ENCODE measurements around the gene POLDIP2.

The POLDIP2 gene

GRCh38 chr17:28357061-28357900 lies at the start of gene POLDIP2:
POLDIP2 (minus strand) TSS chr17:28357527; CDS start chr17:28357448, 79 bp downstream.
- peak; percentile 87 to 94 for DNase-seq (ENCODE audit: extremely low read depth in 1 of 2, low read depth in 1 of 2)

GRCh38 chr17:28406473-28406814 lies 49.1 kb upstream of the POLDIP2 start:
- DNase-seq (ENCODE audit: extremely low read depth in 1 of 2, low read depth in 1 of 2), result no peak

GRCh38 chr17:28405632-28406472 lies 48.5 kb upstream of the POLDIP2 start, which contains the start of gene SLC46A1:
SLC46A1 (minus strand) TSS chr17:28406212; CDS start chr17:28406114, 98 bp downstream.
- no peak for DNase-seq (ENCODE audit: extremely low read depth in 1 of 2, low read depth in 1 of 2)

- DNase-seq (ENCODE audit: extremely low read depth in 1 of 2, low read depth in 1 of 2), result no peak
These were observed 47.7 kb upstream of the POLDIP2 start for GRCh38 chr17:28404812-28405570.

- no peak for DNase-seq (ENCODE audit: extremely low read depth in 1 of 2, low read depth in 1 of 2)
These were observed 47.1 kb upstream of the POLDIP2 start for GRCh38 chr17:28404461-28404811.

GRCh38 chr17:28404007-28404406 lies 46.7 kb upstream of the POLDIP2 start:
- no peak for DNase-seq (ENCODE audit: extremely low read depth in 1 of 2, low read depth in 1 of 2)

- DNase-seq (ENCODE audit: extremely low read depth in 1 of 2, low read depth in 1 of 2), result no peak
These were observed 45.5 kb upstream of the POLDIP2 start for GRCh38 chr17:28402844-28403243.

- no peak for DNase-seq (ENCODE audit: extremely low read depth in 1 of 2, low read depth in 1 of 2)
These were observed 44.9 kb upstream of the POLDIP2 start for GRCh38 chr17:28402224-28402630.

- no peak for DNase-seq (ENCODE audit: extremely low read depth in 1 of 2, low read depth in 1 of 2)
These were observed 42.5 kb upstream of the POLDIP2 start for GRCh38 chr17:28399808-28400207.

GRCh38 chr17:28398280-28398981 lies 41.1 kb upstream of the POLDIP2 start:
- DNase-seq (ENCODE audit: extremely low read depth in 1 of 2, low read depth in 1 of 2), result no peak

GRCh38 chr17:28397687-28398279 lies 40.5 kb upstream of the POLDIP2 start:
- no peak for DNase-seq (ENCODE audit: extremely low read depth in 1 of 2, low read depth in 1 of 2)

GRCh38 chr17:28397275-28397674 lies 39.9 kb upstream of the POLDIP2 start:
- DNase-seq (ENCODE audit: extremely low read depth in 1 of 2, low read depth in 1 of 2), result no peak

GRCh38 chr17:28396635-28397239 lies 39.4 kb upstream of the POLDIP2 start:
- DNase-seq (ENCODE audit: extremely low read depth in 1 of 2, low read depth in 1 of 2), result no peak

- DNase-seq (ENCODE audit: extremely low read depth in 1 of 2, low read depth in 1 of 2), result no peak
These were observed 38.6 kb upstream of the POLDIP2 start for GRCh38 chr17:28395968-28396367.

- DNase-seq (ENCODE audit: extremely low read depth in 1 of 2, low read depth in 1 of 2), result no peak
These were observed 38.1 kb upstream of the POLDIP2 start for GRCh38 chr17:28395426-28395825.

- no peak for DNase-seq (ENCODE audit: extremely low read depth in 1 of 2, low read depth in 1 of 2)
These were observed 37.2 kb upstream of the POLDIP2 start for GRCh38 chr17:28394337-28395116.

GRCh38 chr17:28392491-28392890 lies 35.2 kb upstream of the POLDIP2 start:
- DNase-seq (ENCODE audit: extremely low read depth in 1 of 2, low read depth in 1 of 2), result no peak

- DNase-seq (ENCODE audit: extremely low read depth in 1 of 2, low read depth in 1 of 2), result no peak
These were observed 34.1 kb upstream of the POLDIP2 start for GRCh38 chr17:28391401-28391800.

GRCh38 chr17:28390984-28391383 lies 33.7 kb upstream of the POLDIP2 start:
- DNase-seq (ENCODE audit: extremely low read depth in 1 of 2, low read depth in 1 of 2), result no peak
